IMR-90 (cell line): ENCODE results near the gene PJA2. TPM values are rescaled to one million over a fixed set of nuclear protein-coding genes. Genes with fewer than 3 reads are reported as not detected.

ENCODE experiments used
- ATAC-seq: fragments of 200-7000 bp; cut with Tn5 transposase; 2 replicates; pipeline ENCODE4 v1.9.1; 2020; ENCODE audit warnings: low read depth, mild to moderate bottlenecking, moderate library complexity
- BruUV-seq: library from RNA; stranded (reverse); fragments of 400-500 nt; replicated peaks from 2 replicates; lab custom pipeline; 2021; lab: Mats Ljungman, UMichigan
- CTCF ChIA-PET: fragments of 300-600 bp; formaldehyde crosslinking; extraction: SDS; loops from one replicate; lab custom pipeline; 2021; ENCODE audit warnings: antibody characterized with exemption; lab: Yijun Ruan, JAX
- POLR2A ChIA-PET: fragments of 300-600 bp; sonication (Branson Sonifier 250); formaldehyde crosslinking; loops from one replicate; lab custom pipeline; 2022; ENCODE audit warnings: antibody characterized with exemption; ENCODE audit not compliant: unreplicated experiment; lab: Charles Lee
- DNase-seq: peaks from one replicate; pipeline ENCODE4 v3.0.0; 2013
- H2AFZ ChIP-seq: replicated peaks from 2 replicates; pipeline ENCODE3; 2013; ENCODE audit warnings: low read length, mild to moderate bottlenecking; ENCODE audit not compliant: poor library complexity
- H2AK5ac ChIP-seq: 2 replicates; pipeline ENCODE4 v1.6.1; 2013; ENCODE audit warnings: low read depth, low read length, inconsistent platforms
- H2AK9ac ChIP-seq: replicated peaks from 2 replicates; pipeline ENCODE3; 2013; ENCODE audit warnings: mild to moderate bottlenecking, low read depth, low read length, moderate library complexity; ENCODE audit not compliant: poor library complexity
- H2BK120ac ChIP-seq: 2 replicates; pipeline ENCODE4 v1.6.1; 2013; ENCODE audit warnings: low read depth, low read length, inconsistent platforms
- H2BK15ac ChIP-seq: 3 replicates; pipeline ENCODE4 v1.6.1; 2013; ENCODE audit warnings: low read depth, low read length, inconsistent platforms
- H2BK20ac ChIP-seq: 2 replicates; pipeline ENCODE4 v1.6.1; 2013; ENCODE audit warnings: low read depth, mild to moderate bottlenecking, inconsistent platforms, low read length, moderate library complexity
- H2BK5ac ChIP-seq: 2 replicates; pipeline ENCODE4 v1.6.1; 2013; ENCODE audit warnings: mild to moderate bottlenecking, low read depth, low read length, inconsistent platforms; ENCODE audit not compliant: poor library complexity, severe bottlenecking
- H3K14ac ChIP-seq: replicated peaks from 2 replicates; pipeline ENCODE4 v1.6.1; 2013; ENCODE audit warnings: low read depth, low read length, inconsistent platforms
- H3K18ac ChIP-seq: 2 replicates; pipeline ENCODE4 v1.6.1; 2013; ENCODE audit warnings: low read depth, low read length, control low read depth
- H3K23ac ChIP-seq: 2 replicates; pipeline ENCODE4 v1.6.1; 2013; ENCODE audit warnings: low read depth, low read length, inconsistent platforms
- H3K27ac ChIP-seq: 2 replicates; pipeline ENCODE4 v1.5.1; 2013; ENCODE audit warnings: mild to moderate bottlenecking, control low read depth, low read length; ENCODE audit not compliant: insufficient read depth
- H3K27me3 ChIP-seq: 2 replicates; pipeline ENCODE4 v1.6.1; 2013; ENCODE audit warnings: low read length; ENCODE audit not compliant: control insufficient read depth, insufficient read depth
- H3K36me3 ChIP-seq: 2 replicates; pipeline ENCODE4 v1.6.1; 2013; ENCODE audit warnings: low read length, mixed read lengths; ENCODE audit not compliant: control insufficient read depth, insufficient read depth
- H3K4ac ChIP-seq: 2 replicates; pipeline ENCODE4 v1.6.1; 2013; ENCODE audit warnings: low read depth, low read length, inconsistent platforms
- H3K4me1 ChIP-seq: 2 replicates; pipeline ENCODE4 v1.6.1; 2013; ENCODE audit warnings: low read length, mixed read lengths; ENCODE audit not compliant: control insufficient read depth, insufficient read depth
- H3K4me2 ChIP-seq: 2 replicates; pipeline ENCODE4 v1.6.1; 2013; ENCODE audit warnings: low read depth, mild to moderate bottlenecking, control low read depth, low read length, moderate library complexity
- H3K4me3 ChIP-seq: 2 replicates; pipeline ENCODE4 v1.5.1; 2013; ENCODE audit warnings: low read depth, mild to moderate bottlenecking, control low read depth, low read length, moderate library complexity; ENCODE audit not compliant: insufficient read depth
- H3K56ac ChIP-seq: 2 replicates; pipeline ENCODE4 v1.6.1; 2013; ENCODE audit warnings: low read length, inconsistent platforms; ENCODE audit not compliant: insufficient read depth; ENCODE audit errors: extremely low read depth
- H3K79me1 ChIP-seq, 2 experiments: 2 replicates each; pipeline ENCODE4 v1.6.1; 2013; ENCODE audit warnings: low read length in 2 of 2, inconsistent platforms in 1 of 2, low read depth in 1 of 2
- H3K9ac ChIP-seq: 2 replicates; pipeline ENCODE4 v1.6.1; 2013; ENCODE audit warnings: low read depth, low read length, control low read depth
- H3K9me1 ChIP-seq: 2 replicates; pipeline ENCODE4 v1.6.1; 2013; ENCODE audit warnings: low read length, inconsistent platforms; ENCODE audit not compliant: insufficient read depth
- H3K9me3 ChIP-seq: 2 replicates; pipeline ENCODE4 v1.6.1; 2013; ENCODE audit warnings: low read length; ENCODE audit not compliant: control insufficient read depth, insufficient read depth
- H4K20me1 ChIP-seq: 2 replicates; pipeline ENCODE4 v1.6.1; 2013; ENCODE audit warnings: low read length, inconsistent platforms; ENCODE audit not compliant: insufficient read depth
- H4K5ac ChIP-seq: 2 replicates; pipeline ENCODE4 v1.6.1; 2013; ENCODE audit warnings: mild to moderate bottlenecking, low read depth, low read length, control low read depth
- H4K8ac ChIP-seq, 2 experiments: 2 replicates each; pipeline ENCODE4 v1.6.1; 2013; ENCODE audit warnings: low read depth in 2 of 2, low read length in 2 of 2, control low read depth in 1 of 2, inconsistent platforms in 1 of 2
- H4K91ac ChIP-seq: 2 replicates; pipeline ENCODE4 v1.6.1; 2013; ENCODE audit warnings: low read depth, low read length, inconsistent platforms; ENCODE audit not compliant: insufficient read depth
- BHLHE40 ChIP-seq: fragments of 150-350 bp; IDR thresholded peaks from 2 replicates; pipeline ENCODE4 v1.6.1; 2016; ENCODE audit warnings: mild to moderate bottlenecking, low read depth, low read length
- CEBPB ChIP-seq: IDR thresholded peaks from 2 replicates; pipeline ENCODE4 v1.6.1; 2012; ENCODE audit warnings: low read depth, low read length, improper control_type of control experiment
- CHD1 ChIP-seq: IDR thresholded peaks from 2 replicates; pipeline ENCODE4 v1.6.1; 2012; ENCODE audit warnings: low read depth, low read length, improper control_type of control experiment
- CTCF ChIP-seq: conservative IDR thresholded peaks from 2 replicates; pipeline ENCODE4 v1.5.1; 2012; ENCODE audit warnings: mild to moderate bottlenecking, low read depth, low read length, improper control_type of control experiment
- ELK1 ChIP-seq: fragments of 150-350 bp; IDR thresholded peaks from 2 replicates; pipeline ENCODE4 v1.6.1; 2016; ENCODE audit warnings: low read depth, mild to moderate bottlenecking, low read length, moderate library complexity, borderline replicate concordance
- FOS ChIP-seq: fragments of 150-350 bp; IDR thresholded peaks from 2 replicates; pipeline ENCODE4 v1.6.1; 2016; ENCODE audit warnings: low read depth, low read length
- MAFK ChIP-seq: IDR thresholded peaks from 2 replicates; pipeline ENCODE4 v1.6.1; 2012; ENCODE audit warnings: low read depth, low read length, improper control_type of control experiment
- MAZ ChIP-seq: IDR thresholded peaks from 2 replicates; pipeline ENCODE4 v1.6.1; 2012; ENCODE audit warnings: low read depth, mild to moderate bottlenecking, low read length, improper control_type of control experiment, moderate library complexity, borderline replicate concordance
- MXI1 ChIP-seq: IDR thresholded peaks from 2 replicates; pipeline ENCODE4 v1.6.1; 2012; ENCODE audit warnings: low read depth, mild to moderate bottlenecking, low read length, moderate library complexity, borderline replicate concordance
- NFE2L2 ChIP-seq: fragments of 150-350 bp; IDR thresholded peaks from 2 replicates; pipeline ENCODE4 v1.6.1; 2016; ENCODE audit warnings: low read depth, mild to moderate bottlenecking, low read length
- POLR2A ChIP-seq: IDR thresholded peaks from 2 replicates; pipeline ENCODE4 v1.6.1; 2012; ENCODE audit warnings: mild to moderate bottlenecking, low read depth, low read length
- RAD21 ChIP-seq: IDR thresholded peaks from 2 replicates; pipeline ENCODE4 v1.6.1; 2012; ENCODE audit warnings: low read length, improper control_type of control experiment
- RCOR1 ChIP-seq: IDR thresholded peaks from 2 replicates; pipeline ENCODE4 v1.6.1; 2012; ENCODE audit warnings: mild to moderate bottlenecking, low read length, improper control_type of control experiment; ENCODE audit not compliant: insufficient replicate concordance
- RFX5 ChIP-seq: IDR thresholded peaks from 2 replicates; pipeline ENCODE4 v1.8.0; 2012; ENCODE audit warnings: low read depth, mild to moderate bottlenecking, low read length, moderate library complexity
- SMC3 ChIP-seq: fragments of 150-350 bp; IDR thresholded peaks from 2 replicates; pipeline ENCODE4 v1.6.1; 2016; ENCODE audit warnings: low read depth, mild to moderate bottlenecking, antibody characterized with exemption, low read length, moderate library complexity
- USF2 ChIP-seq: fragments of 150-350 bp; IDR thresholded peaks from 2 replicates; pipeline ENCODE4 v1.6.1; 2017; ENCODE audit warnings: mild to moderate bottlenecking, antibody characterized with exemption, low read length, low read depth
- WGBS, 2 experiments: methylation state at CpG; one replicate each; pipeline versions ENCODE4 v1.1.5 to v1.1.7; 2013; ENCODE audit warnings: missing lambda C conversion rate in 2 of 2; ENCODE audit not compliant: insufficient read length in 1 of 2; ENCODE audit errors: extremely low coverage in 2 of 2; 5-methylcytosine and 5-hydroxymethylcytosine counted together
- dilution Hi-C: fragments of 300-500 bp; cut with HindIII; formaldehyde crosslinking; loops from one replicate; pipeline ENCODE4 v1.14.3; 2018; ENCODE audit warnings: low sequenced_read_pairs; ENCODE audit not compliant: unreplicated experiment
- in situ Hi-C: fragments of 300-500 bp; cut with MboI; formaldehyde crosslinking; loops from 3 replicates; pipeline ENCODE4 v1.14.3; 2019; ENCODE audit warnings: low sequenced_read_pairs, inconsistent platforms, mixed read lengths
- intact Hi-C: fragments of 100-400 bp; cut with micrococcal nuclease; formaldehyde crosslinking; loops from 2 replicates; pipeline ENCODE4 v1.10.0; 2022
- polyA plus RNA-seq, 3 experiments: library from polyadenylated mRNA; depleted of rRNA; stranded (reverse); fragments of >200 nt; gene quantifications; 2 replicates each; pipeline ENCODE4 v1.2.3, GENCODE V29; 2012; ENCODE audit warnings: low replicate concordance in 1 of 3
- total RNA-seq: library from RNA; depleted of rRNA; stranded (reverse); fragments of >200 nt; gene quantifications from 2 replicates; pipeline ENCODE4 v1.2.3, GENCODE V29; 2012

PJA2 gene
- total and polyA plus RNA-seq, 2 of the 4 experiments (the other 2 are of a cell fraction), result 42.3 to 70.6 TPM

- Histone ChIP-seq H3K9me1 (no peaks in the 10 kb centered on the region), H2AK9ac (no peak overlapping the region), H3K4me1 (no peaks in the 10 kb centered on the region), H2BK20ac (no peak overlapping the region), H3K4me2 (no peak overlapping the region), H2BK15ac (no peak overlapping the region), H3K79me1 (no peaks in the 10 kb centered on the region), H3K9ac (no peak overlapping the region), H3K56ac (no peak overlapping the region), H4K8ac (no peak overlapping the region), H3K9me3 (no peaks in the 10 kb centered on the region), H2AFZ (no peak overlapping the region), H3K4me3 (no peak overlapping the region), H2AK5ac (no peak overlapping the region), H2BK5ac (no peak overlapping the region), H3K36me3 (no peaks in the 10 kb centered on the region), H3K14ac (no peak overlapping the region), H2BK120ac (no peak overlapping the region), H4K5ac (no peak overlapping the region), H3K27me3 (peaks cover 6% of the 10 kb centered on the region), H4K91ac (no peak overlapping the region), H3K27ac (no peak overlapping the region), H3K18ac (no peak overlapping the region), H3K23ac (no peak overlapping the region), H4K20me1 (no peaks in the 10 kb centered on the region), H3K4ac (no peak overlapping the region)
- intact Hi-C loops, result no loop called here
- dilution Hi-C loops, result no loop called here
- ATAC-seq (no peak), DNase-seq (no peak)
- in situ Hi-C loops, result no loop called here
- WGBS, 2 experiments, result no CpG with 5 or more reads among the region's 2 CpGs
- no TSS peak for BruUV-seq
- TF ChIP-seq USF2, result no peak
- TF ChIP-seq RFX5, result no peak
- no peak for TF ChIP-seq POLR2A
- no peak for TF ChIP-seq BHLHE40
- TF ChIP-seq ELK1, result no peak
- no peak for TF ChIP-seq CHD1
- TF ChIP-seq MAZ, result no peak
- TF ChIP-seq CTCF, result no peak
- TF ChIP-seq NFE2L2, result no peak
- TF ChIP-seq CEBPB, result no peak
- TF ChIP-seq RCOR1, result no peak
- no peak for TF ChIP-seq RAD21
- no peak for TF ChIP-seq MAFK
- TF ChIP-seq SMC3, result no peak
- TF ChIP-seq FOS, result no peak
- no peak for TF ChIP-seq MXI1
- POLR2A ChIA-PET, result no interaction called here
- CTCF ChIA-PET, result no interaction called here
Observed at GRCh38 chr5:109300367-109300766, 109.4 kb downstream of the PJA2 start.
